Transverse colon (tissue), 4 donors: Measurements from ENCODE around the gene RFX2.

Source experiments
- CTCF ChIP-seq, 5 experiments: fragments of 200-600 bp in 3 of 5; fragments of 450-650 bp in 2 of 5; sonication (generic) in 3 of 5; IDR thresholded peaks; 1 replicate in 2 of 5; 2 replicates in 3 of 5; pipeline ENCODE4 v1.5.1; 2016 to 2017; ENCODE audit warnings: antibody characterized with exemption in 5 of 5, inconsistent platforms in 3 of 5, mild to moderate bottlenecking in 2 of 5, moderate library complexity in 1 of 5
- EP300 ChIP-seq: sonication (generic); formaldehyde crosslinking; IDR thresholded peaks from one replicate; pipeline ENCODE4 v1.6.1; 2017; ENCODE audit warnings: antibody characterized with exemption, low read depth
- POLR2A ChIP-seq: fragments of 450-650 bp; IDR thresholded peaks from one replicate; pipeline ENCODE4 v1.6.1; 2016; ENCODE audit warnings: antibody characterized with exemption, mild to moderate bottlenecking, moderate library complexity
- POLR2AphosphoS5 ChIP-seq, 3 donors: sonication (generic); formaldehyde crosslinking; IDR thresholded peaks; one replicate each; pipeline ENCODE4 v1.6.1; 2016; ENCODE audit warnings: antibody characterized with exemption in 3 of 3

- no peak for TF ChIP-seq CTCF (IDR thresholded peaks at IDR 0.05)
- TF ChIP-seq POLR2A: peak; percentile 77
- peak; percentile 69 to 72 (median 70) for TF ChIP-seq POLR2AphosphoS5 (IDR thresholded peaks at IDR 0.05)
- no peak for TF ChIP-seq EP300
Measured at GRCh38 chr19:5961969-5962945, 148.0 kb downstream of the RFX2 start.
